Measurements from ENCODE around the gene PDZD2. TPM values are rescaled to one million over a fixed set of nuclear protein-coding genes. Genes with fewer than 3 reads are reported as not detected.
"Not testable (repeated sequence)": the region's sequence is repeated elsewhere in the genome, so short reads cannot be mapped to it uniquely, and the experiment has no call there.

The PDZD2 gene
- total RNA-seq, 2 donors from 2014 or later: 6.6 to 14.6 TPM

DNA sequence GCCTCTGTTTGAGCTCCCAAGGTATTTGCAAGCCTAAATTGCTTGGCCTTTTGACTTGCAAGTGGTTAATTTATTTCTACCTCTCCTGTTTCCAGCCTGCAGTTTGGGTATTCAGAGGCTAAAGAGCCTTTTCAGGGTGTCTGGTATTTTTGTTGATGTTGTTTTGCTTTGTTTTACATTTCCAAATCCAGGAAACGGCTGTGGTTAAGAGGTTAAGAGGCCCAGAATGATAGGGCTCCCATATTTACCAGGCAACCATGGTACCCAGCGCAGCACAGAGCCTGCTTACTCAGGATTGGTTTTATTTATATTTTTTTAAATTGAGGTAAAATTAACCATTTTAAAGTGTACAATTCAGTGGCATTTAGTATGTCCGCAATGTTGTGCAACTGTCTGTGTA lies 92.1 kb downstream of the PDZD2 start:
- no peaks in the 10 kb centered on the region for H3K4me1 ChIP-seq (ENCODE audit: control insufficient read depth, insufficient read depth, low read length)

DNA sequence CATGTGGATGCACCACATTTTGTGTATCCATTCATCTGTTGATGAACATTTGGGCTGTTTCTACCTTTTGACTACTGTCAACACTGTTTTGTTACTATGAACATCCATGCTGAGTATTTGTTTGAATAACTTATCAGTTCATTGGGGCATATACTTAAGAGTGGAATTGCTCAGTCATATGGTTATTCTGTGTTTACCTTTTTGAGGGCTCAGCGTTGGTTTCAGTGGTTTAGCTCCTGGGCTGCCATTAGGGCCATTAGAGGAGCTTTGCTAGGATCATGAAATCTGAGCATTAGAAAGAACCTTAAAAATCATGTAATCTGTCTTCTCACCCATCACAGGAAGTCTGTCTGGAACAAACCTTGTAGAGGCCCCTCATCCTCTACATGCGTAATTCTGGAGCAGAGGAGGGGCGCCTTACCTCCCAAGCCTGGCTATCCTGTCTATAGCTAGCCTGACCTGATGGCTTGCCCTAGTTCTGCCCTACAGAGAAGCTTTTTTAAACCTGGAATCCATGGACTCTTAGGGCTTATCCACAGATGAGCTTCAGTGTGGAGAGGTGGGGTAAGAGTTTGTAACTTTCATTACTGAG lies 92.9 kb downstream of the PDZD2 start:
- H3K36me3 ChIP-seq (ENCODE audit: control insufficient read depth, insufficient read depth, low read length): no peaks in the 10 kb centered on the region

More for the DNA sequence above, 92.1 kb downstream of the PDZD2 start:
- Histone ChIP-seq H3K27ac (ENCODE audit: low read depth, low read length) (no peak overlapping the region), H3K36me3 (ENCODE audit: control insufficient read depth, insufficient read depth, low read length) (no peaks in the 10 kb centered on the region), H3K4me3 (ENCODE audit: low read length) (no peak overlapping the region), H3K27me3 (ENCODE audit: control insufficient read depth, insufficient read depth, low read length, poor library complexity, severe bottlenecking) (no peaks in the 10 kb centered on the region), H3K9ac (ENCODE audit: extremely low read depth, low read length, poor library complexity, severe bottlenecking) (no peak overlapping the region), H3K9me3 (ENCODE audit: control insufficient read depth, low read length) (no peaks in the 10 kb centered on the region)
- no peak for DNase-seq
- 67 to 77% methylated on average over 1 to 3 of the region's 3 CpGs for WGBS, 2 experiments (ENCODE audit: insufficient coverage in 1 of 2, insufficient read length in 1 of 2)
- TF ChIP-seq CTCF (conservative IDR thresholded peaks at IDR 0.05): no peak
- Mint-ChIP-seq H3K4me3 (no peak overlapping the region), H3K4me1 (peaks cover 5% of the 10 kb centered on the region), H3K27me3 (ENCODE audit: insufficient read depth) (no peaks in the 10 kb centered on the region), H3K27ac (peak overlapping the region; percentile 48), H3K9me3 (no peaks in the 10 kb centered on the region), H3K36me3 (ENCODE audit: low read depth) (no peaks in the 10 kb centered on the region)

DNA sequence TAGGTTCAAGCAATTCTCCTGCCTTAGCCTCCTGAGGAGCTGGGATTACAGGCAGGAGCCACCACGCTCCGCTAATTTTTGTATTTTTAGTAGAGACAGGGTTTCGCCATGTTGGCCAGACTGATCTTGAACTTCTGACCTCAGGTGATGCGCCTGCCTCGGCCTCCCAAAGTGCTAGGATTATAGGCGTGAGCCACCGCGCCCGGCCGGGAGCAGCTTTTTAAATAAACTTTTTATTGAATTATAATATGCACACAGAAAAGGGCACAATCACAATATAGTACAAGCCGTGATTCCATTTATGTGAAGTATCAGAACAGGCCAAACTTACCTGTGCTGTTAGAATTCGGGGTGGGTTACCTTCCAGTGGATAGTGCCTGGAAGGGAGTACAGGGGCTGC lies 93.9 kb downstream of the PDZD2 start:
- not testable (repeated sequence) for H3K9me3 ChIP-seq (ENCODE audit: control insufficient read depth, low read length); DNase-seq; H3K9me3 Mint-ChIP-seq; H3K27me3 ChIP-seq (ENCODE audit: control insufficient read depth, insufficient read depth, low read length, poor library complexity, severe bottlenecking); H3K4me1 ChIP-seq (ENCODE audit: control insufficient read depth, insufficient read depth, low read length); H3K9ac ChIP-seq (ENCODE audit: extremely low read depth, low read length, poor library complexity, severe bottlenecking); H3K4me1 Mint-ChIP-seq; H3K27ac Mint-ChIP-seq; H3K4me3 ChIP-seq (ENCODE audit: low read length); H3K36me3 Mint-ChIP-seq (ENCODE audit: low read depth); H3K36me3 ChIP-seq (ENCODE audit: control insufficient read depth, insufficient read depth, low read length); H3K27ac ChIP-seq (ENCODE audit: low read depth, low read length); H3K27me3 Mint-ChIP-seq (ENCODE audit: insufficient read depth); H3K4me3 Mint-ChIP-seq
- 96 to 99% methylated on average over 4 to 11 of the region's 12 CpGs for WGBS, 2 experiments (ENCODE audit: insufficient coverage in 1 of 2, insufficient read length in 1 of 2)

More for the DNA sequence above, 92.9 kb downstream of the PDZD2 start:
- 86% methylated on average over 3 of the region's 3 CpGs; no CpG with 5 or more reads in 1 of the 2 experiments for whole genome bisulfite sequencing, 2 experiments (ENCODE audit: insufficient coverage in 1 of 2, insufficient read length in 1 of 2)
- Mint-ChIP-seq H3K27me3 (ENCODE audit: insufficient read depth) (no peaks in the 10 kb centered on the region), H3K4me3 (no peak overlapping the region), H3K4me1 (peaks cover 4% of the 10 kb centered on the region), H3K9me3 (peaks cover 1% of the 10 kb centered on the region), H3K27ac (no peak overlapping the region), H3K36me3 (ENCODE audit: low read depth) (no peaks in the 10 kb centered on the region)
- no peaks in the 10 kb centered on the region for H3K4me1 ChIP-seq (ENCODE audit: control insufficient read depth, insufficient read depth, low read length)
- H3K4me3 ChIP-seq (ENCODE audit: low read length): no peak overlapping the region
- H3K9ac ChIP-seq (ENCODE audit: extremely low read depth, low read length, poor library complexity, severe bottlenecking): no peak overlapping the region
- H3K9me3 ChIP-seq (ENCODE audit: control insufficient read depth, low read length): no peaks in the 10 kb centered on the region
- DNase-seq: no peak
- no peak overlapping the region for H3K27ac ChIP-seq (ENCODE audit: low read depth, low read length)
- H3K27me3 ChIP-seq (ENCODE audit: control insufficient read depth, insufficient read depth, low read length, poor library complexity, severe bottlenecking): no peaks in the 10 kb centered on the region
- no peak for TF ChIP-seq CTCF (conservative IDR thresholded peaks at IDR 0.05)

DNA sequence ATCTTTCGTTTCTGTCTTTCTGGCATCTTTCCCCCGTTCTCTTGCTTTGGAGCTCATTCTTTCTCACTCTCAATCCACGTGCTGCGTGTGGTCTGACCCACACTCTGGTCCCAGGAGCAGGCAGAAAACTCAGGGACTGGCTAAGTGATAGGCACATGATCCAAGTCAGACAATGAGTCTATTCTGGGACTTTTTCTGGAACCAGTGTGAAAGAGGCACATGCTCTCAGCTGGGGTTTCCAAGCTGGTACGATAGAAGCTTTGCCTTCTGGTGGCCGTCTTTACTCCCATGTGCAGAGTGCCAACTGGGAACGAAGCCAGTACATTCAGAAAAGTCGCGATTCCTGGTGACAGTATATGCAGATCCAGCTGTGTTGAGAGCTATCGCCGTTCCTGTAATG lies 94.4 kb downstream of the PDZD2 start:
- TF ChIP-seq CTCF (conservative IDR thresholded peaks at IDR 0.05): no peak
- 88 to 93% methylated on average over 11 of the region's 11 CpGs for WGBS, 2 experiments (ENCODE audit: insufficient coverage in 1 of 2, insufficient read length in 1 of 2)

More for the DNA sequence above, 94.4 kb downstream of the PDZD2 start:
- Histone ChIP-seq H3K27ac (ENCODE audit: low read depth, low read length) (no peak overlapping the region), H3K4me1 (ENCODE audit: control insufficient read depth, insufficient read depth, low read length) (no peaks in the 10 kb centered on the region), H3K9me3 (ENCODE audit: control insufficient read depth, low read length) (no peaks in the 10 kb centered on the region), H3K27me3 (ENCODE audit: control insufficient read depth, insufficient read depth, low read length, poor library complexity, severe bottlenecking) (no peaks in the 10 kb centered on the region), H3K4me3 (ENCODE audit: low read length) (no peak overlapping the region), H3K36me3 (ENCODE audit: control insufficient read depth, insufficient read depth, low read length) (no peaks in the 10 kb centered on the region), H3K9ac (ENCODE audit: extremely low read depth, low read length, poor library complexity, severe bottlenecking) (no peak overlapping the region)
- H3K36me3 Mint-ChIP-seq (ENCODE audit: low read depth): no peaks in the 10 kb centered on the region
- H3K9me3 Mint-ChIP-seq: peaks cover 5% of the 10 kb centered on the region
- no peak overlapping the region for H3K27ac Mint-ChIP-seq
- peaks cover 2% of the 10 kb centered on the region for H3K4me1 Mint-ChIP-seq
- H3K4me3 Mint-ChIP-seq: no peak overlapping the region
- DNase-seq: no peak
- peaks cover 2% of the 10 kb centered on the region for H3K27me3 Mint-ChIP-seq (ENCODE audit: insufficient read depth)
